Caco-2 (cell line): ENCODE measurements around the gene C2CD3. TPM values are rescaled to one million over a fixed set of nuclear protein-coding genes. Genes with fewer than 3 reads are reported as not detected.

Experiments used
- BruUV-seq: library from RNA; stranded (reverse); fragments of 400-500 nt; replicated peaks from 2 replicates; lab custom pipeline; 2021; lab: Mats Ljungman, UMichigan
- CTCF ChIA-PET: fragments of 300-600 bp; sonication (Branson Sonifier 250); formaldehyde crosslinking; loops from one replicate; lab custom pipeline; 2022; ENCODE audit warnings: antibody characterized with exemption; lab: Charles Lee
- POLR2A ChIA-PET: fragments of 300-600 bp; sonication (Branson Sonifier 250); formaldehyde crosslinking; loops from one replicate; lab custom pipeline; 2022; ENCODE audit warnings: antibody characterized with exemption; lab: Charles Lee
- DNase-seq, 2 experiments: peaks; one replicate each; pipeline versions ENCODE4 v3.0.0 to v3.0.0-alpha.2; 2020 to 2022
- H3K27me3 ChIP-seq: replicated peaks from 2 replicates; pipeline ENCODE4 v1.6.0; 2011; ENCODE audit warnings: low read length; ENCODE audit not compliant: control insufficient read depth, insufficient read depth
- H3K36me3 ChIP-seq: 2 replicates; pipeline ENCODE4 v1.5.1; 2011; ENCODE audit warnings: low read length; ENCODE audit not compliant: control insufficient read depth, insufficient read depth
- H3K4me1 ChIP-seq: fragments of 250-450 bp; sonication (Bioruptor Pico); 2 replicates; pipeline ENCODE4 v1.5.1; 2020; ENCODE audit warnings: mild to moderate bottlenecking
- H3K4me3 ChIP-seq: 2 replicates; pipeline ENCODE4 v1.5.1; 2011; ENCODE audit warnings: low read depth, mild to moderate bottlenecking, control low read depth, low read length
- H3K9me3 ChIP-seq: fragments of 250-450 bp; sonication (Bioruptor Pico); 2 replicates; pipeline ENCODE4 v1.5.1; 2020; ENCODE audit warnings: mild to moderate bottlenecking, moderate library complexity
- H3K27ac Mint-ChIP-seq: one replicate; pipeline ENCODE4 v1.8.0; 2022; ENCODE audit warnings: mixed read lengths; ENCODE audit not compliant: unreplicated experiment
- H3K27me3 Mint-ChIP-seq: one replicate; pipeline ENCODE4 v1.8.0; 2022; ENCODE audit warnings: mixed read lengths; ENCODE audit not compliant: insufficient read depth, unreplicated experiment
- H3K36me3 Mint-ChIP-seq: one replicate; pipeline ENCODE4 v1.8.0; 2022; ENCODE audit warnings: mild to moderate bottlenecking, mixed read lengths; ENCODE audit not compliant: insufficient read depth, unreplicated experiment
- H3K4me1 Mint-ChIP-seq: one replicate; pipeline ENCODE4 v1.8.0; 2022; ENCODE audit warnings: low read depth, mixed read lengths; ENCODE audit not compliant: unreplicated experiment
- H3K4me3 Mint-ChIP-seq: one replicate; pipeline ENCODE4 v1.8.0; 2022; ENCODE audit warnings: mild to moderate bottlenecking, moderate library complexity, mixed read lengths; ENCODE audit not compliant: unreplicated experiment
- H3K9me3 Mint-ChIP-seq: one replicate; pipeline ENCODE4 v1.8.0; 2022; ENCODE audit warnings: mixed read lengths; ENCODE audit not compliant: unreplicated experiment
- CTCF ChIP-seq, 2 experiments: fragments of 200-600 bp in 1 of 2; IDR thresholded peaks; 1 replicate in 1 of 2; 2 replicates in 1 of 2; pipeline versions ENCODE4 v1.5.1 to v1.8.0; 2011 to 2022; ENCODE audit warnings: antibody characterized with exemption in 1 of 2, control low read depth in 1 of 2, inconsistent platforms in 1 of 2, low read depth in 1 of 2, low read length in 1 of 2, mild to moderate bottlenecking in 1 of 2, moderate library complexity in 1 of 2; ENCODE audit not compliant: insufficient read depth in 1 of 2, severe bottlenecking in 1 of 2, unreplicated experiment in 1 of 2
- intact Hi-C: fragments of 100-400 bp; cut with micrococcal nuclease; formaldehyde crosslinking; loops from one replicate; pipeline ENCODE4 v1.10.0; 2022; ENCODE audit not compliant: unreplicated experiment
- total RNA-seq: library from RNA; stranded (reverse); gene quantifications from 2 replicates; pipeline ENCODE4 v1.2.3, GENCODE V29; 2022

Gene C2CD3
- total RNA-seq, 1 experiment from 2014 or later: 47.5 TPM

- no peaks in the 10 kb centered on the region for H3K27me3 Mint-ChIP-seq
- no peaks in the 10 kb centered on the region for H3K9me3 ChIP-seq
- no peaks in the 10 kb centered on the region for H3K9me3 Mint-ChIP-seq
- H3K36me3 ChIP-seq: 0 out of 2 replicates have a peak, but pooled peaks cover 2% of the 10 kb centered on the region
- no TSS peak for BruUV-seq
- H3K36me3 Mint-ChIP-seq: peaks cover 20% of the 10 kb centered on the region
- H3K4me3 ChIP-seq: no peak overlapping the region
- no peak for DNase-seq
- no peaks in the 10 kb centered on the region for H3K27me3 ChIP-seq
- POLR2A ChIA-PET: interaction anchor here (0.6 to 1.9 kb wide), 8 partner anchors 10 to 354 kb away, joined by 3 to 42 read pairs (median 4); partner anchors contain the start of genes C2CD3, LIPT2, PPME1 and UCP2
- CTCF ChIA-PET: interaction anchor here (0.6 to 1.6 kb wide), 2 partner anchors 17 to 31 kb away, joined by 3 to 14 read pairs; partner anchors contain the start of genes C2CD3 and PPME1
- H3K4me3 Mint-ChIP-seq: peak overlapping the region; percentile 62
- H3K4me1 ChIP-seq: peaks cover 59% of the 10 kb centered on the region
- peak overlapping the region; percentile 95 for H3K27ac Mint-ChIP-seq
- peaks cover 55% of the 10 kb centered on the region for H3K4me1 Mint-ChIP-seq
- TF ChIP-seq CTCF (IDR thresholded peaks at IDR 0.05; ENCODE audit: insufficient read depth in 1 of 2, low read depth in 1 of 2, low read length in 1 of 2, severe bottlenecking in 1 of 2, unreplicated experiment in 1 of 2): no peak
- intact Hi-C loops: loop anchor here (2.0 kb wide), 1 partner anchor 157 kb away; the partner anchor contains the start of gene UCP2
Measured at GRCh38 chr11:74139151-74139918, 31.5 kb downstream of the C2CD3 start.

DNA sequence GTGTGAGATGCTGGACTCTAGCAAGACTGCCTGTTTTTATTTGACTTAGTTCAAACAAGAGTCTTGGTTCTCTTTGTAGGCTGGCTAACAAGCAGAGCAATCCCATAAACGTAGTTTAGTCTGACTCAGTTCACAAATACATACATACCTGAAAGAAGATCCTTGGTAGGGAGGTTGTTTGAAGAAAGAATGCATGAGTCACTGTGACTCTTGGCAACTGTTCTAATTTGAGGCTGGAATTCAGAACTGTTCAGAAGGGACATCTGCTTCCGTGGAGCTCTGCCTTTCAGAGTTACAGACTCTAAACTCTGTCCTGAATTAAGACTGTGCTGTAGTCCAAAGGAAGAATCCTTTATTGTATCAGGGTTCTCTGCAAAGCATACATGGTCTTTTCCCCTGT, 32.2 kb downstream of the C2CD3 start:
- peaks cover 60% of the 10 kb centered on the region for H3K4me1 Mint-ChIP-seq
- intact Hi-C loops: loop anchor here (1.0 to 2.0 kb wide), 3 partner anchors 15 to 156 kb away; partner anchors contain the start of genes C2CD3, PPME1 and UCP2
- 0 out of 2 replicates have a peak, but pooled peaks cover 2% of the 10 kb centered on the region for H3K36me3 ChIP-seq
- H3K4me3 Mint-ChIP-seq: peak overlapping the region; percentile 62
- ChIA-PET POLR2A (interaction anchor here (0.9 to 1.9 kb wide), 7 partner anchors 11 to 354 kb away, joined by 3 to 42 read pairs (median 4); partner anchors contain the start of genes C2CD3, LIPT2, PPME1 and UCP2), CTCF (interaction anchor here (0.5 to 1.6 kb wide), 3 partner anchors 18 to 563 kb away, joined by 3 to 14 read pairs (median 3); partner anchors contain the start of genes C2CD3 and PPME1)
- H3K9me3 ChIP-seq: no peaks in the 10 kb centered on the region
- no peaks in the 10 kb centered on the region for H3K27me3 Mint-ChIP-seq
- no TSS peak for BruUV-seq
- peaks cover 26% of the 10 kb centered on the region for H3K36me3 Mint-ChIP-seq
- no peak overlapping the region for H3K4me3 ChIP-seq
- H3K4me1 ChIP-seq: peaks cover 67% of the 10 kb centered on the region
- TF ChIP-seq CTCF (IDR thresholded peaks at IDR 0.05; ENCODE audit: insufficient read depth in 1 of 2, low read depth in 1 of 2, low read length in 1 of 2, severe bottlenecking in 1 of 2, unreplicated experiment in 1 of 2): no peak
- H3K27me3 ChIP-seq: no peaks in the 10 kb centered on the region
- DNase-seq: peak; percentile 75 to 82
- no peaks in the 10 kb centered on the region for H3K9me3 Mint-ChIP-seq
- H3K27ac Mint-ChIP-seq: peak overlapping the region; percentile 95

- no peak for DNase-seq
- TSS peak; percentile 87 for BruUV-seq
- ChIA-PET POLR2A (interaction anchor here (1.0 to 1.9 kb wide), 4 partner anchors 11 to 355 kb away, joined by 3 to 42 read pairs (median 4); partner anchors contain the start of genes C2CD3, LIPT2 and PPME1), CTCF (interaction anchor here (0.5 to 1.6 kb wide), 2 partner anchors 33 to 564 kb away, joined by 3 to 14 read pairs; partner anchors contain the start of genes C2CD3 and PPME1)
- Mint-ChIP-seq H3K4me1 (peaks cover 62% of the 10 kb centered on the region), H3K27me3 (no peaks in the 10 kb centered on the region), H3K27ac (peak overlapping the region; percentile 95), H3K4me3 (peak overlapping the region; percentile 62), H3K9me3 (no peaks in the 10 kb centered on the region), H3K36me3 (peaks cover 31% of the 10 kb centered on the region)
- Histone ChIP-seq H3K4me1 (peaks cover 71% of the 10 kb centered on the region), H3K27me3 (no peaks in the 10 kb centered on the region), H3K4me3 (no peak overlapping the region), H3K36me3 (0 out of 2 replicates have a peak, but pooled peaks cover 2% of the 10 kb centered on the region), H3K9me3 (no peaks in the 10 kb centered on the region)
- TF ChIP-seq CTCF (IDR thresholded peaks at IDR 0.05; ENCODE audit: insufficient read depth in 1 of 2, low read depth in 1 of 2, low read length in 1 of 2, severe bottlenecking in 1 of 2, unreplicated experiment in 1 of 2): no peak
- intact Hi-C loops: loop anchor here (1.0 to 2.0 kb wide), 3 partner anchors 15 to 155 kb away; partner anchors contain the start of genes C2CD3, PPME1 and UCP2
Measured at GRCh38 chr11:74138021-74138420, 32.8 kb downstream of the C2CD3 start.
